Measurements from ENCODE around the gene GPHN. TPM values are rescaled to one million over a fixed set of nuclear protein-coding genes. Genes with fewer than 3 reads are reported as not detected.
A peak's percentile ranks its signal among the peaks of the same experiment; 100 is the strongest.

GPHN gene
- total RNA-seq, 1 donor from 2014 or later, result 24.4 TPM

DNA sequence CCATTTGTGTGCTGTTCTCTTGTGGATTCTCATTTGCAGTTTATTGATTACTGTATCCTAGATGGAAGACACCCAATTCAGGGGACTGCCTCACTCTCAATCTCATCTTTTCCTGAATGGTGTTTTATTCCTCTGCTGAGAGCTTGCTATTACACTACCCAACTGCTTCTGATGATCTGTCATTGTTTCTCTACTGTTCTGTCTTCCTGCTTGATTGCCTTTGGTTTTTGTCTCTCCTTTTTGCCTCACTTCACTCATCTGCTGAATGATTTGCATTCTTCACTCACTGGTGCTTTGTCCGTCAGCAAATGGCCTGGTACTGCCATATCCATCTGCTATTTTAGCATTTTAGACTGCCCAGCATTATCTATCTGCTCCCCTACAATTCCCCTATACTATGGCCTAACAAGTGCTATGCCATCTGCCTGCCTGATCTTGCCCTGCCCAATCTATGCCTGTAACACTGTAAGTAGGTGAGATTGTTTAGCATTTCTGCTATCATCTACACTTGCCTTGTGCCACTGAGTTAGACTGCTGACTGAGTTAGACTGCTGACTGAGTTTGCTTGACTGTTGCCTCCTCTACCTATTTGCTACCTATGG is 335.1 kb downstream of the GPHN start:
- intact Hi-C loops (cut with DNase I), result no loop called here
- ATAC-seq (no peak), DNase-seq (ENCODE audit: low spot score) (no peak)

DNA sequence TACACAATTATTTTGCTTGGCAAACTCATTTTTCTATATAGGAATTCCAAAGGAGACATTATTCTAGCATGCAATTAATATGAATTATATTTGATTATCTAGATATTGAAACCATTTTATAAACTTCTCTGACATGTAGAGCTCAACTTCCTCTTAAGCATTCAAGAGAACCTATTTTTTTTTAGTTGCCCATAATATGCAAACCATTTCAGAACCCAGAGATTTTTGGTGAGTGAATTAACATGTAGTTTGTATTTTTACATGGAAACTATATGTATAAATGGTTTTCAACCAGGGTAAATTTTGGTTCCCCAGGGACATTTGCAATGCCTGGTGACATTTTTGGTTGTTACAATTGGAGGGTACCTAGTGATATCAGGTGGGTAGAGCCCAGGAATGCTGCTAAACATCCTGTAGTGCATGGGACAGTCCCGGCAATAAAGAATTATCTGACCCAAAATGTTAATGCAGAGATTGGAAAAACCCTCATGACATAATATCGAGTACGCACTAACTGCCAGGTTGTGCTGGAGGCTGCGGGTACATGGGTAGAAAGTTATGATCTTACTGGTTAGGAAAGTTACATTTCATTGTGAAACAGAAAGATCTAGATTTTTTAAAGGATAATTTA is 342.4 kb downstream of the GPHN start:
- DNase-seq (ENCODE audit: low spot score), result no peak
- intact Hi-C loops (cut with DNase I), result no loop called here
- no peak for ATAC-seq

DNA sequence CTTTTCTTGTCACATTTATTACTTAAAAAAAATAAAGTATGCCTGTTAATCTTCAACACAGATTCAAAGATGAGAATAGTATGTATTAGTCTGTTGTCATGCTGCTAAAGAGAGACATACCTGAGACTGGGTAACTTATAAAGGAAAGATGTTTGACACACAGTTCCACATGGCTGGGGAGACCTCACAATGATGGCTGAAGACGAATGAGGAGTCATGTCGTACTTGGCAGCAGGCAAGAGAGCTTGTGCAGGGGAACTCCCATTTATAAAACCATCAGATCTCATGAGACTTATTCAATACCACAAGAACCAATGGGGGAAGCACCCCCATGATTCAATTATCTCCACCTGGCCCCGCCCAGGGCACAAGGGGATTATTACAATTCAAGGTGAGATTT is 345.4 kb downstream of the GPHN start:
- ATAC-seq (no peak), DNase-seq (ENCODE audit: low spot score) (no peak)
- intact Hi-C loops (cut with DNase I), result no loop called here

DNA sequence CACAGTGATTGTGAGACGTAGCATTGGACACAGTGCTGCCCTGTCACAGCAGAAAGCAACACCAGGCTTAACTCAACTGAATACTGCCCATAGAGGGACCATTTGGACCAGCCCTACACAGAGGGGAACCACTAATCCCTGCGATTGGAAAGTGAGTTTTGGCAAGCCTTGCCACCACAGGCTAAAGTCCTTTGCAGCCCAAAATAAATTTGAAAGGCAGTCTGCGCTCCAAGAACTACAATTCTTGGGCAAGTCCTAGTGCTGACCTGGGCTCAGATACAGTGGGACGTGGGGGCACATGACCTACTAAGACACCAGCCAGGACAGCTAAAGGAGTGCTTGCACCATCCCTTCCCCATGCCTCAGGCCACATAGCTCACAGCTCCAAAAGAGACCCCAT is 349.9 kb downstream of the GPHN start:
- DNase-seq (ENCODE audit: low spot score) (no peak), ATAC-seq (no peak)
- intact Hi-C loops (cut with DNase I), result no loop called here

DNA sequence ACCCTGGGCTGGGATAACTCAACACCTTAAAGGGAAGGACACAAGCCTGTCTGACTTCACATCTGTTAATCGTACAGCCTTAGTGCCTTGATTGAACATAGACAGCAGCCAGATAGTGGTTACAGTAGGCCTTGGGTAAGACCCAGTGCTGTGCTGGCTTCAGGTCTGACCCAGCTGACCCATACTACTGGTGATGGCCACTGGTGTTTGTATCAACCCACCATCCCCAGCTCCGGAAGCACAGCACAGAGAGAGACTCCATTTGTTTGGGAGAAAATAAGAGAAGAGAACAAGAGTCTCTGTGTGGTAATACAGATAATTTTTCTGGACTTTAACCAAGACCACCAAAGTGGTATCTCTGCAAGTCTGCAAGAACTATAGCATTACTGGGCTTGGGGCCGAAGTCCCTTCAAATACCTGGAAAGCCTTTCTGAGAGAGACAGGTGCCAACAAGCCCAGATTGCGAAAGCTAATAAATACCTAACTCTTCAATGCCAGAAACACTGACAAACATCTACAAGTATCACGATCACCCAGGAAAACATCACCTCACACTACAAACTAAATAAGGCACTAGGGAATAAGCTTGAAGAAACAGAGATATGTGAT is 351.2 kb downstream of the GPHN start:
- DNase-seq (ENCODE audit: low spot score) (no peak), ATAC-seq (no peak)
- intact Hi-C loops (cut with DNase I), result no loop called here

DNA sequence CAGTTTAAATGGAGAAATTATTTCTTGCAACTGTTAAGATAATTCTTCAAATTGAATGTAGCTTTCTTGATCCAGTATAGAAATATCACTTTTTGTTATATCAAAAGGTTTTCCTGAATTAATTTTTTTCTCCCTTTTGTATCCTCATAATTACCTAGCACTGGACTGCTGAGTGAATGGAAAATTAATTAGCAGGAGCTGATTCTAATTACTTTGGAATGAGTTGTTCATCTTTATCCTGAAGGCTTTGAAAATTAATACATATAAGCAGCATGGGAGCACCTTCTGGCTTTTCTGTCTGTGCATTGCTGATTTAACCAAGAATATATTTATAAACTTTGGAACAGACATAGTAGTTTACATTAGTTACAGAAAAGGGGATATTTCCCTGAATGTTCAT is 373.6 kb downstream of the GPHN start:
- no peak for DNase-seq (ENCODE audit: low spot score)
- intact Hi-C loops (cut with DNase I), result no loop called here
- no peak for ATAC-seq

DNA sequence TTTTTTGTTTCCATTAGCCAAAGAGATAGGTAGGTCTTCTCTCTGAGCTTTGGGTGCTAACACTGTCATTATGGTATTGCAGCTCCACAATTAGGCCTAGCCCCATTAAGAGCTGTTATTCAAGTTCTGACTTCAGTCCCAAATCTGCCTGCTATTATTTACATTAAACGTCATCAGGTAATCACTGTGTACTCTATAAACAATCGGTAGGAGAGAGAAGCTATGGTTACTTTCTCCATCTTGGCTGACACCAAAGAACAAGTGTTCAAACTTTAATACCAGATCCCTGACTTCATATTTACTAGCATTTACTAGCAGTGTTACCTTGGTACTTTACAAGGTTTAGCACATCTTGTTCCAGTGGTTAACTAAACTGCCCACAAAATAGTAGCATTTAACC is 376.2 kb downstream of the GPHN start:
- intact Hi-C loops (cut with DNase I), result no loop called here
- DNase-seq (ENCODE audit: low spot score), result no peak
- ATAC-seq, result no peak

DNA sequence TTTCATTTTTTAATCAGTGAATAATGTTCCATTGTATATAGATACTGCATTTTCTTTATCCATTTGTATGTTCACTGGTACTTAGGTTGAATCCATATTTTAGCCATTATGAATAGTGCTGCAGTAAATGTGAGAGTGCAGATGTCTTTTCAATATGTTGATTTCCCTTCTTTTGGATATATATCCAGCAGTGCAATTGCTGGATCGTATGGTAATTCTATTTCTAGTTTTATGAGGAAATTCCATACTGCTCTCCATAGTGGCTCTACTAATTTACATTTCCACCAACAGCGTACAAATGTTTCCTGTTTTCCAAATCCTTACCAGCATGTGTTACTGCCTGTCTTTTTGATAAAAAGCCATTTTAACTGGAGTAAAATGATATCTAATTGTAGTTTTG is 392.8 kb downstream of the GPHN start:
- no peak for ATAC-seq
- DNase-seq (ENCODE audit: low spot score), result no peak
- intact Hi-C loops (cut with DNase I), result no loop called here

DNA sequence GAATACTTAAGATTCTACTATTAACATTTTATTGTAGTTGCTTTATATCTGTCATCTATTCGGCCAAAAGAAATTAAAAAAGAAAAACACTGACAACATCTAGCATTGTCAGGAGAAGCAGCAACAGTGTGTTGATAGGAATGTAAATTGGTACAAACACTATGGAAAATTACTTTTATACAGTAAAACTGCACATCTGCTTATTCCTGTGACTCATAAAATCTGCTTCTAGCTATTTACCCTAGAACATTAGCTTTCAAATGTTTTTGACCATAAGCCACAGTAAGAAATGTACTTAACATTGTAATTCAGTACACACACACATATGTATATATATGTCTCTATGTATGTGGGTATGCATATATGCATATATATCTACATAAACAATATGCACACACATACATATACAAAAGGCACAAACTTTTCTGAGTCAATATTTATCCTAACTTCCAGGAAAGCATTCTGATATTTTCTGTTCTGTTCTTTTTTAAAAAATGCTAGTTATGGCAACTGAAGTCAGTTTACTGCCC is 402.4 kb downstream of the GPHN start:
- intact Hi-C loops (cut with DNase I), result no loop called here
- no peak for ATAC-seq

DNA sequence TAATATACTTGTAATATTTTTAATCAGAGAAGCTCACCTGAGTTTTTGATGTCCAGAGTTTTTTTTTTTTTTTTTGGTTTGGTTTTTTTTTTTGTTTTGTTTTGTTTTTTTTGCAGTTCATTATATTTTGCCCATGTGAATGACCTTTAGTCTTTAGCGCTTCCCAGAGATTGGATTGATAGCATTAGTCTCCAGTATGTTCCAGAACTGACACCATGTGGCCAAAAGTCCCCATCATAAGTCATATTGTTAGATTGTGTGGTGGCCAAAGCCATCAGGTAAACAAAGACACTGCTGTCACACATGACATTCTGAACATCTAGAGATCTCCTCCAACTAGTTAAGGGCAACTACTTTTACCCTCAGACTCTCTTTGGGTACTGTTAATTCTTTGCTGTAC is 408.5 kb downstream of the GPHN start:
- DNase-seq (ENCODE audit: low spot score) (no peak), ATAC-seq (no peak)
- intact Hi-C loops (cut with DNase I), result no loop called here

More for the DNA sequence above, 402.4 kb downstream of the GPHN start:
- no peak for DNase-seq (ENCODE audit: low spot score)

DNA sequence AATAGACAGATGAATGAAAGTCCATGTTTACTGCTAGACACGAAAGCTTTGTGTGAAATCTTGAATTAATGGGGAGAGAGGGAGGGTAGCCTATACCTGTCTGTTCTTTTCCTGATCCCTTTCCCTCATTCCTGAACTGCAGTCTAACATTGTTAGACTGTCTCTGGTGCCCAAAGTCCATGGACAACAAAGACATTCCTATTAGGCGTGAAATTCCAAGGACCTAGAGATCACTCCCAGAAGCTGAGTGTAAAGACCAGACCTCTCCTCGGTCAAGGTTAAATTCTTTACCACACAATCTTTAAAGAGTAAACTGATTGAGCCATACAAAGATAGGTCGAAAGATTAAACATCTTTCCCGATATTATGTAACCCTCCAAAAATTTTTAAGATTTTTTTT is 410.6 kb downstream of the GPHN start:
- ATAC-seq, result no peak
- DNase-seq (ENCODE audit: low spot score), result no peak
- intact Hi-C loops (cut with DNase I), result no loop called here

DNA sequence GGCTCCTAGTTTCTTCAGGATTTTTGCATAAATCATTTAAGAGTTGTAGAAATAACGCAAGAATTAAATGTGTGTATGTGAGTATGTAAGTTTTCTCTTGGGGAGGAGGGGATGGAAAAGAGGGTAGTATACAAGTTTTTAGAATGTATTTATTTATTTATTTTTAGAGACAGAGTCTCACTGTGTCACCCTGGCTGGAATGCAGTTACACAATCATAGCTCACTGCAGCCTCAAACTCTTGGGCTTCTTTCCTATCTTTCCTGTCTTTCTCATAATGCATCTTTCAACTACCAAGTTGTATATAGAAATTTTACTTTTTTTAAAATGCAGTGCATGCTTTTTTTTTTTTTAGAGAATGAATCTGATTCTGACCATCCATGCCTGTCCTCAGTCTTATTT is 412.2 kb downstream of the GPHN start:
- DNase-seq (ENCODE audit: low spot score) (no peak), ATAC-seq (no peak)
- intact Hi-C loops (cut with DNase I), result no loop called here

DNA sequence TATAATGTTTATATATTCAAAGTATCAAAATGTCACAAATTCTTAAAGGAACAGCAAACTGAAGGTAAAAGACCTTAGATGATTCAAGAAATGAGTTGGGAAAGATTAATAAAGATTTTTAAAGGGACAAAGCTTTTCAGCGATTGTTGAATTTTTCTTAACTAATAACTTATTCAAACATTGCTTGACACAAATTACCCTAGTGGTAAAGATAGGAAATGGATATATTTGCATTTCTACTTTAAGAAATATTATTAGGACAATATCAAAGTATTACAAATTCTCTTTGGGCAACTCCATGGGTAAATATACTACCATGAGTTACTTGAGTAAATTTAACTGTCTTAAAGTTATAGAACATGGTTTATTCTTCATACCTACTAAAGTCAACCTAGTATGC is 415.3 kb downstream of the GPHN start:
- intact Hi-C loops (cut with DNase I), result no loop called here
- DNase-seq (ENCODE audit: low spot score) (no peak), ATAC-seq (no peak)

DNA sequence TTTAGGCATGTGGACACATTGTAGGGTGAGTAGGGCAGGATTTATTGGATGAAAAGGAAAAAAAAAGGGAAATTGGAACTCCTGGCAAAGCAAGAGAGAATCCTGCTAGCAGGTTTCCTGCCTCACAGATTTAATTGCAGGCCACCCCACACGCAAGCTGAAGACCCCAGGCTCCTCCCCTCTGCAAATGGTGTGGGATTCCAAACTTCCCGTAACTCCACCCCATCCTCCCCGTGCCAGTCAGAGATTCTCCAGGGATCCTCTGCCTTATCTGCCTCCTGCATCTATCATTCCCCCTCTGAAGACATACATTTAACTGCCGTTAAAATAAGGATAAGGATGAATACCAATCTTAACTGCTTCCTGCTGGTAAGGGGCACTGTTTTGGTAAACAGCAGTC is 431.5 kb downstream of the GPHN start:
- ATAC-seq (no peak), DNase-seq (ENCODE audit: low spot score) (no peak)
- intact Hi-C loops (cut with DNase I), result no loop called here

DNA sequence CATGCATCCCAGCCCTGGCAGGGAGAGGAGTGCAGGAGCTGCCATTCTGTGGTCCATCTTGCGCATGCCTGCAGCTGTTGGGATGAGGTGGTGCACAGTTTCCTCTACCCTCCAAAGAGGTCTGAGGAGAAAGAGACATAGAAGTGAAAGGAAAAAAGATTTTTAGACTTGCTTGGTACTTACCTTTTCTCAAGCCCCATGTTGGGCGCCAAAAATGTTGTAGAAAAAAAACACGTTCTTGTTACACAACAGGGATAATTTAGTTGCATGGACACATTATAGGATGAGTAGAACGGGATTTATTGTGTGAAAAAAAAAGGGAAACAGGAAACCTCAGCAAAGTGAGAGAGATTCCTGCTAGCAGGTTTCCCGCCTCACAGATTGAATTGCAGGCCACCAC is 436.9 kb downstream of the GPHN start:
- DNase-seq (ENCODE audit: low spot score) (no peak), ATAC-seq (no peak)
- intact Hi-C loops (cut with DNase I), result no loop called here

DNA sequence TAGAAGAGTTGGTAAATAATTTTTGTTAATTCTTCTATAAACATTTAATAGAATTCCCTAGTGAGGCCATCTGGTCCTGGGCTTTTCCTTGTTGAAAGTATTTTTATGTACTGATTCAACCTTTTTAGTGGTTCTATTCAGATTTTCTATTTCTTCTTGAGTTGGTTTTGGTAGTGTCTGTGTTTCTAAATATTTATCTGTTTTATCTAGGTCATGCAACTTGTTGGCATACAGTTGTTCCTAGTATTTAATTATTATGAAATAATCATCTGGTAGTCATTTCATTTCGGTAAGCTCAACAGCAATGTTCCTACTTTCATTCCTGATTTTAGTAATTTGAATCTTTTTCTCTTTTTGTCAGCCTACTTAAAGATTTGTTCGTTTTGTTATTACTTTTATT is 447.2 kb downstream of the GPHN start:
- intact Hi-C loops (cut with DNase I), result no loop called here
- DNase-seq (ENCODE audit: low spot score) (no peak), ATAC-seq (peak; percentile 73)

DNA sequence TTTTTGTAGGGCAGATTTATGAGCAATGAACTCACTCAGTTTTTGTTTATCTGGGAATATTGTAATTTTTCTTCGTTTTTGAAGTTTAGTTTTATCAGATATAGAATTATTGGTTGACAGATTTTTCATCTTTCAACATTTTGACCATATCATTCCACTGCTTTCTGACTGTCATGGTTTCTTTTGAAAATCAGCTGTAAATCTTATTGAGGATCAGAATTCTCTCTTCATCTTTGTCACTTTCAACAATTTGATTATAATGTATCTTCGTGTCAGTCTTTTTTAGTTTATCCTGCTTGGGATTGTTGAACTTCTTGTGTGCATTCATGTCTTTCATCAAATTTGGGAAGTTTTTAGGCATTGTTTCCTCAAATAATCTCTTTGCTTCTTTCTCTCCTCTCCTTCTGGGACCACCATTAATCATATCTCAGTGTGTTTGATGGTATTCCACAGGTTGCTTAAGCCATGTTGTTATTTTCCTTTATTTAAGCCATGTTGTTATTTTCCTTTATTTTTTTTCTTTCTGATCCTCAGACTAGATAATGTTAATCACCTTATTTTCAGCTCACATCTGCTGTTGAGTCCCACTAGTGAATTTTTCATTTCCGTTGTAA is 451.6 kb downstream of the GPHN start:
- intact Hi-C loops (cut with DNase I), result no loop called here
- DNase-seq (ENCODE audit: low spot score), result no peak
- no peak for ATAC-seq

DNA sequence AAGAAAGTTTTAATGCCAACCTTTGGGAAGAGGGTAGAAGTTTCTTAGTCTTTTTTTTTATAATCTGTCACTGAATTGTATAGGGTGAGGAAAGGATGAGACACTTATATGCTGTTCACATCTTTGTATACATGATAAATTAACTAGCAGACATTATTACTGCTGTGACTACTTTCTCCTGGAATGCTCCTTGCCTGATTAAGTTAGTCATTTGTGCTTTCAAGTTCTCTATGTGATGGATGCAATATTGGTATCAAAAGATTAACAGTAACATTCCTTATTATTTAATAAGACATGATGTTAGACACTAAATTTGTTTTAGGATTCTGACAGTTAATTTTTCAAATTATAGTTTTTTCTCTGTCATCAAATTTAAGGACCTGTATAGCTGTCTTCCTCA is 457.9 kb downstream of the GPHN start:
- no peak for DNase-seq (ENCODE audit: low spot score)
- intact Hi-C loops (cut with DNase I), result no loop called here
- no peak for ATAC-seq

DNA sequence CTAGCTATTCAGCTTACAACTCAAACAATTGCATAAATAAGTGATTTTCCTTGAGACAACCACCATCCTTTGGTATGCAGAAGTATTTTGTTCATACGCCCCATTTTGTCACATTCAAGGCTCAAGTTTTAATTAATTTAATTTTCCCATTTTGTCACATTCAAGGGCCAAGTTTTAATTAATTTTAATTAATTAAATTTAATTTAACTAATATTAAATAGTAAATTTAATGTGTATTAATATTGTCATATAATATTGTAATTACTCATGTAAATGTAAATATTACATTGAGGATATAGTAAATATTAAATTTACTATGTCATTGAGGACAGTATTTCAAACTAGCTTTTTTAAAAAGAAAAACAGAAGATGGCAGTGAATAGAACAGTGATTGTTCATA is 464.5 kb downstream of the GPHN start:
- intact Hi-C loops (cut with DNase I), result no loop called here
- ATAC-seq, result no peak
- no peak for DNase-seq (ENCODE audit: low spot score)

DNA sequence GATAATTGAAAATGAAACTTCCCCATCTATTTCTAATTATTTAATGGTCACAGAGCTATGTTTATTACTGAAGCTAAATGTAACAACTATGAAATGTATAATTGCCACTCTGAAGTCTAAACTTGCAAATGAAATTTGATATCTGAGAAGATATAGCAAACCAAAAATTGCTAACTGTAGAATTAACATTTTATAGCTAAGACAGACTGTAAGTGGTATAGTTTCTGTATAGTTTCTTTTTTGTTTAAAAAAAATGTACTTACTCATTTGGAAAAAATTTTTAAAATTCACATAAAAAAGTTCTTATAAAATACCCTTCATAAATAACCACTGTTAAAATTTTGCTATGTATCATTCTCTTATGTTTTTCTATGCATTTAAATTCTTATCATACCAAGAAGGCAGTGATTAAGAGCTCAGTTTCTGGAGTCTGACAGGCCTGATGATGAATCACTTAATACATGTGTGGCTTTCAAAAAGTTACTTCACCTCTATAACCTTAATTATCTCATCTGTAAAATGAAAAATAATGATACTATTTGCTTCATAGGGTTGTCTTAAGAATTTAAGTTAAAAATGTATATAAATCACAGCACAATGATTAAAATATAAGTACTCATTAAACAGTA is 466.6 kb downstream of the GPHN start:
- DNase-seq (ENCODE audit: low spot score), result no peak
- ATAC-seq, result no peak
- intact Hi-C loops (cut with DNase I), result no loop called here

Measured in sciatic nerve (tissue), 2 donors.